ENCODE measurements around the gene RALGDS.
A peak's percentile ranks its signal among the peaks of the same experiment; 100 is the strongest.
"Not testable (repeated sequence)": the region's sequence is repeated elsewhere in the genome, so short reads cannot be mapped to it uniquely, and the experiment has no call there.

Gene RALGDS

GRCh38 chr9:133064241-133065069 is 56.6 kb downstream of the RALGDS start:
- no peak for DNase-seq (ENCODE audit: low read depth)
- H3K4me3 ChIP-seq (ENCODE audit: low read length): no peak overlapping the region
- TF ChIP-seq CTCF (conservative IDR thresholded peaks at IDR 0.05; ENCODE audit: low read length): no peak

GRCh38 chr9:133063500-133064231 is 57.4 kb downstream of the RALGDS start:
- H3K4me3 ChIP-seq (ENCODE audit: low read length): no peak overlapping the region
- no peak for DNase-seq (ENCODE audit: low read depth)
- TF ChIP-seq CTCF (conservative IDR thresholded peaks at IDR 0.05; ENCODE audit: low read length): no peak

DNA sequence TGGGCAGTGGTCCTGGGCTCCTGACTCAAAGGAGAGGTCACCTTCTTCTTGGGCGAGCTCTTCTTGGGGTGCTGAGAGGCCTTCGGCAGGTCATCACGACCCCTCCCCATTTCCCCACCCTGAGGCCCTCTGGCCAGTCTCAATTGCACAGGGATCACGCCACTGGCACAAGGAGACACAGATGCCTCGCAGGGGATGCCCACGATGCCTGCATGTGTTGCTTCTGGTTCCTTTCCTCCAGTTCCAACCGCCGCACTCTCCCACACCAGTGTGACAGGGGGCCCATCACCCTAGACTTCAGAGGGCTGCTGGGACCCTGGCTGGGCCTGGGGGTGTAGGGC is 57.9 kb downstream of the RALGDS start:
- H3K4me3 ChIP-seq (ENCODE audit: low read length): no peak overlapping the region
- TF ChIP-seq CTCF (conservative IDR thresholded peaks at IDR 0.05; ENCODE audit: low read length): no peak
- no peak for DNase-seq (ENCODE audit: low read depth)

DNA sequence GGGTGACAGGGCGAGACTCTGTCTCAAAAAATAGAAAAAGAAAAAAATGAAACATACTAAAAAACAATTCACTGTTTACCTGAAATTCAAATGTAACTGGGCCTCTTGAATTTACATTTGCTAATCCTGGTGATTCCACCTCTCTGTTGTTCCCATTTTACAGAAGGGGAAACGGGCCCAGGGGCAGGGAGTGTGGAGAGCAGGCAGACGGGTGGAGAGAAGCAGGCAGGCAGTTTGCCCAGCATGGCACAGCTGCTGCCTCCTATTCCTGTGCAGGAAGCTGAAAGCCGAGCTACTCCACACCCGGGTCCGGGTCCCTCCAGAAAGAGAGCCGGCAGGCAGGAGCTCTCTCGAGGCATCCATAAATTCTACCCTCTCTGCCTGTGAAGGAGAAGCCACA is 58.5 kb downstream of the RALGDS start:
- H3K4me3 ChIP-seq (ENCODE audit: low read length); DNase-seq (ENCODE audit: low read depth): not testable (repeated sequence)

- not testable (repeated sequence) for H3K4me3 ChIP-seq (ENCODE audit: low read length); DNase-seq (ENCODE audit: low read depth)
Measured at GRCh38 chr9:133061764-133062145, 59.3 kb downstream of the RALGDS start, which contains the start of gene CEL. CEL (plus strand) TSS chr9:133061981; CDS start chr9:133062003, 22 bp downstream.

DNA sequence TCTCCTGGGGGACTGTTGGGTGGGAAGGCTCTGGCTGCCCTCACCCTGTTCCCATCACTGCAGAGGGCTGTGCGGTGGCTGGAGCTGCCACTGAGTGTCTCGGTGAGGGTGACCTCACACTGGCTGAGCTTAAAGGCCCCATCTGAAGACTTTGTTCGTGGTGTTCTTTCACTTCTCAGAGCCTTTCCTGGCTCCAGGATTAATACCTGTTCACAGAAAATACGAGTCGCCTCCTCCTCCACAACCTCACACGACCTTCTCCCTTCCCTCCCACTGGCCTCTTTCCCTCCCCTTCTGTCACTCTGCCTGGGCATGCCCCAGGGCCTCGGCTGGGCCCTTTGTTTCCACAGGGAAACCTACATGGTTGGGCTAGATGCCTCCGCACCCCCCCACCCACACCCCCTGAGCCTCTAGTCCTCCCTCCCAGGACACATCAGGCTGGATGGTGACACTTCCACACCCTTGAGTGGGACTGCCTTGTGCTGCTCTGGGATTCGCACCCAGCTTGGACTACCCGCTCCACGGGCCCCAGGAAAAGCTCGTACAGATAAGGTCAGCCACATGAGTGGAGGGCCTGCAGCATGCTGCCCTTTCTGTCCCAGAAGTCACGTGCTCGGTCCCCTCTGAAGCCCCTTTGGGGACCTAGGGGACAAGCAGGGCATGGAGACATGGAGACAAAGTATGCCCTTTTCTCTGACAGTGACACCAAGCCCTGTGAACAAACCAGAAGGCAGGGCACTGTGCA is 59.8 kb downstream of the RALGDS start:
- not testable (repeated sequence) for H3K4me3 ChIP-seq (ENCODE audit: low read length)
- DNase-seq (ENCODE audit: low read depth): peak; percentile 13

GRCh38 chr9:133060417-133060841 is 60.6 kb downstream of the RALGDS start:
- no peak overlapping the region for H3K4me3 ChIP-seq (ENCODE audit: low read length)
- no peak for DNase-seq (ENCODE audit: low read depth)
- TF ChIP-seq CTCF (conservative IDR thresholded peaks at IDR 0.05; ENCODE audit: low read length): no peak

DNA sequence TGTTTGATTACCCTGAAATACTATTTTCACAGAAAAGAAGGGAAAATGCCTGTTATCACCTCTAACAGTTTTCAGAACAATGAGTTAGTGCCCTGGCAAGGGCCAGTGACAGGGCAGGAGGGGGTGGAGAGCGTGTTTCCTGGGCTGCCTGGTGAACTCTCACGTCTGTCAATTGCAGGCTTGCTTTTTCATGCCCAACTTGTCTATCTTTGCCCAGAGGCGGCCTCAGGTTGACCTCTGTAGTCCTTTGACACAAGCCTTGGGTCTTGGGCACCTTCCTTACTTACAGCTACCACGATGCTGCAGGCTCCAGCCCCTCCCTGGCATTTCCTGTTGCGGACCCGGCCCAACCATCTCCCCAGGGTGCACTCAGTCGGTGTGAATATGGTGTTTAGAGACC is 61.4 kb downstream of the RALGDS start:
- H3K4me3 ChIP-seq (ENCODE audit: low read length): no peak overlapping the region
- DNase-seq (ENCODE audit: low read depth): no peak
- no peak for TF ChIP-seq CTCF (conservative IDR thresholded peaks at IDR 0.05; ENCODE audit: low read length)

Data from AG10803 (cell line).